GM21360 (cell line): Measurements from ENCODE around the gene ULK4.

ENCODE experiments used
- ATAC-seq: cut with Tn5 transposase; IDR thresholded peaks from one replicate; pipeline ENCODE4 v1.9.1; 2021; ENCODE audit warnings: mild to moderate bottlenecking, moderate library complexity; ENCODE audit not compliant: unreplicated experiment

ULK4 gene

GRCh38 chr3:41328926-41329325 lies 633.0 kb downstream of the ULK4 start:
- no peak for ATAC-seq

- ATAC-seq = no peak
These were observed 634.2 kb downstream of the ULK4 start for GRCh38 chr3:41327718-41328117.

DNA sequence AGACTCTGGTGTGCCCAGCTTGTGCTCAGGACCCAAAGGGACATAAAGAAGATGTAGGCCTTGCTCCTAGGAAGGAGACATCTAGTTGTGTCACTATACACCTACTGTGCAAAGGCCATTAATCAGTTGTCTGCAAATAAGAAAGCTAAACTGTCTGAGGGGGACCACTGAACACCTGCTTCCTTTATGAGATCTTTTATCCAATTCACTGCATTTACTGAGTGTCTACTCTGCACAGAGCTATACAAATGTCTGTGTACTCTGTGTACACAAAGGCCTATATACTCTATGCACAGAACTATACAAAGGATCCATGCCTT lies 637.8 kb downstream of the ULK4 start:
- ATAC-seq = no peak

DNA sequence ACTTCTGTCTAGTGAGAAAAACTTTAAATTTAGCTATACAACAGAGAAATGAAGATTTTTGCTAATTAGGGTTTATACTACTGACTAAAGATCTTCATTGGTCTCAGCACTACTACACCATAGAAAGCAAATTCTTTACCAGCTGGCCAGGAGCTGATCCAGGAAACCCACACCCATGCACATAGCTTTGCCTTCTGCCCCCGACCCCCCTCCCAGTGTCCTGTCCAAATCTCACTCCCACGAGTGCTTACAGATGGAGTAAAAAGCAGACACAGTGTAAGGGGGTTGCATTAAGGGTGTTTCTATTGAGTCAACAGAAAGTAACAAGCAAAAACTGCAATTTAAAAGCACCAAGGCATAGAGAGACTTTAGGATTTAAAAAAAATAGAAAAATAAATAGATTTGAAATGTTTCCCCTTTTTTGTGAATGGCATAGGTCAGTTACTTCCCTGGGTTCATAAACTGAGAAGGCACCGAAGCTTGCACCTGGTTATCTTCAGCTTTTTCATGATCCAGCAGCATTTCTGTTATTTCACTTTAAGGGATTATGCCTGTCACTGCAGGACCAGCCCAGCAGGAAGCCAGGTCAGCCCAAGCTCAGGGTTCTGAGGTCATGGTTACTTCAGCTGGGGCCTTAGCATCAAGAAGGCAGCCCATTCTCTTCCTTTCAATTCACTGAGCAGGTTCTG lies 638.3 kb downstream of the ULK4 start:
- no peak for ATAC-seq

DNA sequence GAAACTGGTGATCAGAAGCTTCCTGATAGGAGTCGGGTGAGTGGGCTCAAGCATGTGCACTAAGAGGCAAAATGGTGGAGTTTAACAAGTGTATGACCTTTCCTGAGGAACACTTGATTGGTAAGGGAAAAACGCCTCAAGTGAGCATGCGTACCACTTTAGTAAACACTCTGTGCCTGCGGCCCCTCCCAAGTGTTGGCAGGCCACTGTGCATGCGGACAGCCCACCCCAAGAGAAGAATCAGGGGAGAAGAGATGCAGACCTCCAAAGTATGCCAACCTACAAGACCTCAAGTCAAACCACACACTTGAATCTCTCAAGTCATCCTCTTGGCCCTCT lies 640.3 kb downstream of the ULK4 start:
- no peak for ATAC-seq

GRCh38 chr3:41320953-41321641 lies 640.8 kb downstream of the ULK4 start:
- ATAC-seq = no peak

DNA sequence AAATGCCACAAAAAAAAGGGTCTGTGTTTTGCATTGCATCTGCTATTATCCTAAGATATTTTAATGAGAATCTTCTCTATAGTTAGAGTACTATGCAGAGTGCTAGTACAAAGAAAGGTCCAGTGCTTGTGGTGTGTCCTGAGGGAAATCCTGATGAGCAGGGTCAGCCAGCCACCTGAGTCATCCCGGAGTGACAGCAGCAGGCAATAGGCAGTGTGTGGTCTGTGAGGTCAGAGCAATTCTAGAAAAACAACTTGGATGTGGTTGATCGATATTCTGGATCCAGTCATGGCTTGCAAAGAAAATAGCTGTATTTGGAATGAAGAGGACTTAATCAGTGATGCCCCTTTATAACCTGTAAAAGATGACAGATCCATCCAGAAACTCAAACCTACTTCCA lies 643.4 kb downstream of the ULK4 start:
- ATAC-seq = no peak

GRCh38 chr3:41317718-41318117 lies 644.2 kb downstream of the ULK4 start:
- ATAC-seq = no peak

GRCh38 chr3:41317298-41317697 lies 644.6 kb downstream of the ULK4 start:
- ATAC-seq = no peak

GRCh38 chr3:41315126-41315525 lies 646.8 kb downstream of the ULK4 start:
- no peak for ATAC-seq

DNA sequence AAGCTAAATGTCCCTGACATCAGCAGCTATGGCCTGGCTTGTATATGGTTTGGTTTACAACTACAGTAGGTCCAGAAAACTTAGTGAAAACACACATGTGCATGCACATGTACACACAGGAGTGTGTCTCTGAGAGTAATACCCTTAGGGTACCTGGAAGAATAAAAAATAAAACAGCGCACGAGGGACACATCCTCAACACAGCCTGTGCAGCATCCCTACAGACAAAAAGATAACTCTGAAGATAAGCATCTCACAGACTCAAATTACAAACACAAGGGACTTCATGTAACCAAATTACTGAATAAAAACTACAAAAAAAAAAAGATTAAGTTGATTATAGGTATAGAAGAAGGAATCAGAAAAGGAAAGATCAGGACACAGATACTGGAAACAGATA lies 653.8 kb downstream of the ULK4 start:
- no peak for ATAC-seq

GRCh38 chr3:41307065-41307464 lies 654.8 kb downstream of the ULK4 start:
- no peak for ATAC-seq

DNA sequence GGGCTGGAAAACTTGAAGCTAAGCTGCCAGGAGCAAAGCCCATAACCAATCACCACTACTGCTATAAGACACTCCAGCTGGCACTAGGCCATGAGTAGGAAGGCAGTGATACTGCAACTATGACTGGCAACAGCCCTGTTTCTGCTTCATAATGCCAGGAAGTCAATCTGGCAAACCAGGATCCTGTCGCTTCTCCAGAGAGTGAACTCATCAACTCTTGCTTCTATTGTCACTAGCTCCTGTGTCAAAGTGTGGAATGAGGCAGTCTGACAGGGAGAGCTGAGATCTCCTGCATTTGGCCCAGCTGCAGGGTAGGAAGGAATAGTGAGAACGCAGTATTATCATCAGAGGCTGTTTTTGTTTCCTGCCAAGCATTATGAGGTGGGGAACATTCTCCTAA lies 657.3 kb downstream of the ULK4 start:
- no peak for ATAC-seq

DNA sequence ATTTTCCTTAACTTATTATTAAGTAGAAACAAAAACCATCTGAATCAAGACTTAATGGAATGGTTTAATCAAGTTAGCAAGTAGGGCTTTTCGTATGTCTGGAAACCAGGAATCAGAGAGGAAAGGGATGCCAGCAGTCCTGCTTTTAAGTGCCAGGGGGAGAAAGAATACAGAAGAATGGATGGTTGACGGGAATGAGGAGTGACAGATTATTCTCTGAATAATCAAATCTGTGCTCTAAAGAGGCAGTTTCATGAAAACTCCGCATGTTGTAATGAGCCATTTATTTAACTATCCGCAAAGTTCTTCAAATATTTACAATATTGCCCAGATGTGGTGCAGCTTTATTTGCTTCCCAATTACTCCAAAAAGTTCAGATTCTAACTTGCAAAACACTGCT lies 659.6 kb downstream of the ULK4 start:
- ATAC-seq = no peak

DNA sequence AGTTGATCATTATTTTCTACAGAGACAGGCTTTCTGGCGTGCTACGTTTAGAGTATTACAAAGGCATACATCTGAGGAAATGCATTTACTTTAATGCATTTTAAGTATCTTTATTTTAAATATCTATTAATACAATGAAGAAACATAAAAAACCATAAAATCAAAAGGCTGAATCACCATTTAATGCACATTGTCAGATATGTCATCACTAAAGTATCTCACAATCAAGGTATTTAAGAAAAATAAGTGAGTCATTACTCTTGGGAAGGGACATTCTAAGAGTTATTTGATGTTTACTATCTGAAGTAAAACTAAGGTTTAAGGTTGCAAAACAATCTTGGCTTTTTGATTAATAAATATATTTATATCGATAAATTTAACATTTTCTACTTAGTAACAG lies 660.4 kb downstream of the ULK4 start:
- ATAC-seq = no peak

DNA sequence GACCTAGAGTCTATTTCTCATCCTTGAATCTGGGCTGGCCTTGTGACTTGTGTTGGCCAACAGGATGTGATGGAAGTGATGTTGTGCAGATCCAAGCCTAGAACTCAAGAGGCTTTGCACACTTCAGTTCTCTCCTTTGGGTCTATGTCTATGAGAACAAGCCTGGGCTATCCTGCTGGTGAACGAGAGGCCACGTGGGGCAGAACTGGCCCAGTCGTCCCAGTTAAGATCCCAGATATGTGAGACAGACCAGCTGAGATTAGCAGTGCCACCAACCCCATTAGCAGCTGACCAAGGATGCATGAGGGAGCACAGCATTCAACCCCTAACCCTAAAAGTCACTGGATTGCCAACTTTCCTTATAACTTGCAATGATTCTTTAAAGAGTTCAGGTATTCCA lies 662.9 kb downstream of the ULK4 start:
- no peak for ATAC-seq

DNA sequence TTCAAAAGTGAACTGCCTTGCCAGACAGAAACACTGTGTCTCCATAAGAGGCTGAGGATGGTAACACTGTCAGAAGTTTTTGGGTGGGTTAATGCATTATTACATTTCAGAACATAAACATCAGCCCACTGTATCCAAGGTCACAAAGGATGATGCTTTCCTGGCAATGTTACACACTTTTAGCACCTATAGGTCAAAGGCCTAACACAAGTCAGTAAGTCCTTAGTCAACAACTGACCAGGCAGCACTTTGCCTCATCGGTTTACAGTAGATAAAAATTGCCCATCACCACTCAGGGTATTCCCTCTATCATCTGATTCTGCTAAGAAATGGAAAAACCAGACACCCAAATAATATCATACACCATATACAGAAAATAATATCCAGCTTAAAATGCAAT lies 664.2 kb downstream of the ULK4 start:
- no peak for ATAC-seq

GRCh38 chr3:41296556-41296955 lies 665.3 kb downstream of the ULK4 start:
- ATAC-seq = no peak

GRCh38 chr3:41295740-41296139 lies 666.2 kb downstream of the ULK4 start:
- no peak for ATAC-seq

- no peak for ATAC-seq
These were observed 668.7 kb downstream of the ULK4 start for GRCh38 chr3:41293169-41293681.

DNA sequence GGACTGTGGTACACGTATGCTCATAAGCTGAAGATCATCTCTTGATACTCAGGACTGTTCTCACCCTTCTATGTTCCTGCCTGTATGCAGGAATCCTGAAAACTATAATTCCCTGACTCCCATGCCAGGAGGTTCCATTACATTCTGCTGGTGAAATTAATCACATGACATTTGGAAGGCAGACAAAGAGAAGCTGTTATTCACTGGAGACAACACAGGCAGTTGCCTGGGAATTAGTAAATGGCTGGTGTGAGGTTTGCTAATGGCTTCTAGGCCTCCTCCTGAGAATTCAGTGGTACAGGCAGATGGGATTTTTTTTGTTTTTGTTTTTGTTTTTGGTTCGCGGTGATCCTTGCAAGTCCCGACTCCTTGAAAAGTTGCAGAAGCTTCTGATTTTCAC lies 671.2 kb downstream of the ULK4 start:
- no peak for ATAC-seq

DNA sequence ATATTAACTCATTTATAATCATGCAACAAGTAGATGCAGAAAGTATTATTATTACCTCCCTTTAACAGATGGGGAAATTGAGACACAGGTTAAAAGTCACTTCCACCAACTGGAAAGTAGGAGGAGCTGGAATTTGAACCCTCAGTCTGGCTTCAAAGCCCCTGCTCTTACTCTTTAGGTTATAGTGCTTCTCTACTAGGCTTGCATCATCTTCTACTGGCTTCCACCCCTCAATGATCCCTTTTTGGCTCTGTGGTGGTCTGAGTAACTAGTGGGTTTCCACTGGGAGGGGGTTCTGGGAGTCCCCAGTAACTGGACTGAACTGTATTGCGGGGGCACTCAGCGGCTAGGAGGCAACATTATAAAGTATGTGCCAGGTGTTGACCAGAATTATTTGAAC lies 671.6 kb downstream of the ULK4 start:
- no peak for ATAC-seq

DNA sequence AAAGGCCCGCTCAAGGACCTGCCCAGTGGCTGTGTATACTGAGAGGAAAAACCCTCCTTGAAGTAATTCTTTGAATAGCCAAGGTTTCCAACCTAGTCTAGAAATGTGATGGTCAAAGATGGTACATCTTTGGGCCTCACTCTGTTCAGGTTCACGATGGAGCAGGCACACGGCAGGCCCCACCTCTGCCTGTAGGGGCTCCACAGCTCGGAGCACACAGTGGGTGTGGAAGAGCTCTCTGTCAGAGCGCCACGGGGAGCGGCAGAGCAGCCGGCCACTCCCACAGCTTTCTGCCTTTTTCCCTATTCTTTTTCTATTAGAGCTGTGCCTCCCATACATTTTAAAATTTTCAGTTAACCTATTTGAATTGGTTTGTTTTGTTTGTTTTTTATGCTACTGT lies 673.1 kb downstream of the ULK4 start:
- no peak for ATAC-seq
